Right renal cortex interstitium (tissue), 3 donors: ENCODE measurements around the gene LIF. TPM values are rescaled to one million over a fixed set of nuclear protein-coding genes. Genes with fewer than 3 reads are reported as not detected.

Source experiments
- DNase-seq, 3 donors: peaks; one replicate each; pipeline ENCODE4 v3.0.0-alpha.2; 2013; ENCODE audit warnings: low read depth in 3 of 3, low spot score in 2 of 3
- polyA plus RNA-seq, 3 donors: library from polyadenylated mRNA; unstranded; fragments of 120-200 nt; gene quantifications; one replicate each; pipeline ENCODE4 v1.2.1, GENCODE V29; 2013; ENCODE audit not compliant: insufficient read length in 3 of 3

LIF gene
- 1 to 10 TPM; 1.4 to 1.9 (median 1.5) TPM for polyA plus RNA-seq

DNA sequence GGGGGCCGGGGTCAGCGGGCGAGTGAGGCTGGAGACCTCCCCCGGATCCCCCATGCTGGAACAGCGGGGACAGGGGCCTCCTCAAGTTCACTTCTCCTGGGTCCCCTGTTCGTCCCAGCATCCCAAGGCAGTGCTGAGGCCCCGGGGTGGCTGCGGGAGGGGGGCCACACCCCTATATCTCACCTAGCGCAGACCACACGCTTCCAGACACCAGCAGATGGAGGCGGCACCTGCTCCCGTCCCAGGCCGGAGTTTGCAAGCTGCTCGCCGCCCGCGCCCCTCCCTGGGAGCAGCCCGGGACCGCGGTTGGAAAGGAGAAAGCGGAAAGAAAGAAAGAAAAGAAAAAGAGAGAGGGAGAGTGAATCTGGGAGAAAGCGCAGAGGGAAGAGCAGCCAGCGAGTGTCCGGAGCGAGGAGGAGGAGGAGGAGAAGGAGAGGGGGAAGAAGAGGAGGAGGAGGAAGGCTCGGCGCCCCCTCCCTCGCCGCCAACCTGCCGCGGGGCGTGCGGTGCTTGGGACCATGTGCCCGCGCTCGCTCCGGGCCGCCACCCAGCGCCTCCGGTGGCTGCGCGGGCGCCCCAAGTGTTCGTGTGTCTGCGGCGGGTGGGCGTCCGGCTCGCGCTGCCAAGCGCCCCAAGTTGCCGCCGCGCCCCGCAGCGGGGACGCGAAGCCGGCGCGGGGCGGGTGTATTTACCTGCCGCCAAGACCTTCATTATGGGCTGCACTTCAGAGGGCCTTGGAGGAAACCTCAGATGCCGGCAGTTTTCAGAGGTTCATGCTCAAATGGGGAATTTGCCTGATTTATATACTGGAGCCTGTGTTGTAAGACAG is at the start of gene LIF:
Gene LIF (minus strand): TSS at position 775 of the 829 bp plus-strand sequence. CDS start 64 bp downstream, at position 711.
- DNase-seq: no peak

GRCh38 chr22:30296324-30296723 is 49.8 kb upstream of the LIF start:
- DNase-seq: no peak

GRCh38 chr22:30295576-30295975 is 49.0 kb upstream of the LIF start:
- no peak for DNase-seq

DNA sequence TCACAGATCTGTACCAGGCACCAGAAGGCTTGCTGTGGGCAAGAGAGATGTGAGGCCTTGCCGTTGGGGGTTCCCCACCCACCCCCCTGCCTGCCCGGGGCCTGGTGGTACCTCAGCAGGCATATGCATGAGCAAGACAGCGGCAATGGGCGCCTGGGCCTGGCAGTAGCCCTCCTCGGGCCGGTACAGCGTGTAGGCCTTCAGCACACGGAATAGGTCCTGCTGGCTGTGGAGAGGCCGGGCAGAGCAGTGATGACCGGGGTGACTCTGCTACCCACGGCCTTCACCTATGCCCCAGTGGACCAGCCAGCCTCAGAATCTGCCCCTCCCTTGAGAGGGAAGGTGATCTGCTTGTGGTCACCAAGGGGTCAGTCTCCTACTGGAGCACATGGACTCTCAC is 48.3 kb upstream of the LIF start:
- DNase-seq: no peak

DNA sequence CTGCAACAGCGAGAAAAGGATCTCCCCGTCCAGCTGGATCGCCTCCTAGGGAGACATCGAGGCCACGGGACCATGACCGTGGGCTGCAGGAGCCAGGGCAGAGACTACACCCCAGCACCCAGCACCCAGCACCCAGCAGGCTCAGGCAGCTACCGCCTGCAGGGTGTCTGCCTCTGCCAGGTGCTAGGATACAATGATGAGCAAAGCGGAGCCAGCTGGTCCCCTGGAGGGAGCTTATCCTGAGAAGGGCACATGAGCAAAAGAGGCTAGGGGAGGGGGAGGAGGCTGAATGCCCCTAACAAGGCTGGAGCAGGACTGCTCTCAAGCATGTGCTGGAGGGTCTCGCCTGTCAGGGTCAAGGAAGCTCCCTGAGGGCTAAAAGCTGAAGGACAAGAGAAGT is 47.5 kb upstream of the LIF start:
- no peak for DNase-seq

GRCh38 chr22:30293026-30293425 is 46.5 kb upstream of the LIF start:
- DNase-seq: no peak

- no peak for DNase-seq
Observed at GRCh38 chr22:30292069-30292970, 45.8 kb upstream of the LIF start.

GRCh38 chr22:30291058-30291892 is 44.7 kb upstream of the LIF start:
- no peak for DNase-seq

- DNase-seq: no peak
Observed at GRCh38 chr22:30290342-30291057, 43.9 kb upstream of the LIF start.

DNA sequence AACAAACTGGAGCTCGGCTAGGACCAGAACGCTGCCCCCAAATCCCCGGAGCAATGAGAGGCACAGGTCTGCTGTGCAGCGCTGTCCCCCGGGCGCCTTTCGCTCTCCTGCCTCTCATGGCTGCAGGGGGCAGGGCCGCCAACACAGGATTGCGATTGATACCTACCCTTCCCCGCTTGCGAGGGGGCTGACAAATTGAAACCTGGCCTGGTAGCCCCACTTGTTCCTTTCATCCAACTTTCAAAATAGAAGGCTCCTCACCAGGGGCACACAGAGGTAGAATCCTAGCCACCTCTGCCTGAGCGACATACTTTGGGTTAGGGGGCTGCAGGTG is 43.4 kb upstream of the LIF start:
- DNase-seq: no peak

DNA sequence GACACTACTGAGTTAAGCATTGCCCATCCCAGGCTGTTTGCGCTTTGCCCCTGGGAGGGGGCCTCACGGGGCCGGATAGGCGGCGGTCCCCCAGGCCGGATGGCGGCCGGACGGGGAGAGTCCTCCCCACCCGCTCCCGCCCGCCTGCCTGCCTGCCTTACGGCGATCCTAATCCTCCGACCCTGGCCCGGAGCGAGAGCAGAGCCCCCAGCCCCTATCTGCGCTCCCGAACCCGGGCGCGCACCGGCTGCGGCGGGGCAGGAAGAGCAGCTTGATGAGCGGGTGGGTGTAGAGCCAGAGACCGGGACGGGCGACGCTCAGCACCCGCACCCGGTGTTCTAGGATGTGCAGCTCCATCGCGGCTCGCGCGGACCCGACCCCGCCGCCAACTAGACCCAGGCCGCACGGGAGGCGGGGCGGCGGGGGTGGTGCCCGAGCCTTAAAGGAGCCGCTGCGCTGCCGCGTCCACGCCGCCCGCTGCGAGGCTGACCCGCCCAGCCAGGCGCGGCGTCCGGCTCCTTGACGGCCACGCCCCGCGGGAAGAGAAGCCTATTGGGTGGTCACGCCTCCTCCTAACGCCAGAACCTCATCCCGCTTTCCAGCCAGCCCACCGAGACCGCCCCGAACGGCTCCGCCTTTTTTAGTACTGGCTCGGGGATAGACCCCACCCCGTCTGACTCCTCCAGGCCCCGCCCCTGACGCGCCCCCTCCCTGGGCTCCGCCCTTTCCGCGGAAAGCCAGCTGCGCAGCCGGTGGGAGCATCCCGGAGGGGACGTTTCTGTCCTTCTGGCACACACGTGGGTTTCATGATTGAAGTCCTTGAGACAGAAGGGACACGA is 42.8 kb upstream of the LIF start, which contains the start of gene CASTOR1:
Gene CASTOR1 (minus strand): TSS at position 365 of the 839 bp plus-strand sequence. CDS start 8 bp downstream, at position 357.
- peak; percentile 85 to 93 (median 93) for DNase-seq

- DNase-seq: no peak
Observed at GRCh38 chr22:30288419-30289140, 42.0 kb upstream of the LIF start.

- DNase-seq: peak in 2 of 3 donors; percentile 48 to 65
Observed at GRCh38 chr22:30287648-30288418, 41.3 kb upstream of the LIF start.

- DNase-seq: no peak
Observed at GRCh38 chr22:30286813-30287647, 40.5 kb upstream of the LIF start.

DNA sequence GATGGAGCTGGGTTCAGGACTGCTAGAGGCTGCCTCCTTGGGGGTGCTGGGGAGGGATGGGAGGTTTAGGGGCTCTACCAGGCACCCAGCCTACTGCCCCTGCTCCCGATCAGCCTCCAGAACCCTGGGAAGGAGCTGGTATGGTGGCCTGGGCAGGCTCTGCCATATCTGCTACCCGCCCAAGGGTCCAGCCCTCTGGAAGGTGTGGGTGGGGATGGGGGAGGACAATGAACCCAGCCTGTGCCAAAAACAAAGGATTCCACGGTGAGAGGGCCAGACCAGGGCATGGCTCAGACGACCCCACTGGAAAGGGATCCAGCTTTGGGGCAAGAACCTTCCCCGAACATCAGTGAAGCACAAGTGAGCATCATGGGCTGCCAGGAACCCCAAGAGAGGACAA is 39.8 kb upstream of the LIF start:
- no peak for DNase-seq

GRCh38 chr22:30285846-30286200 is 39.3 kb upstream of the LIF start:
- no peak for DNase-seq
